Erythroblast (primary cell): Measurements from ENCODE around the gene RNGTT.
"Not testable (repeated sequence)": the region's sequence is repeated elsewhere in the genome, so short reads cannot be mapped to it uniquely, and the experiment has no call there.

Experiments
- DNase-seq, 2 experiments: peaks; one replicate each; lab custom pipeline; 2025; lab: John Stamatoyannopoulos, UW
- GATA1 ChIP-seq: IDR thresholded peaks from 2 replicates; pipeline ENCODE4 v1.6.1; 2011; ENCODE audit warnings: low read depth, mild to moderate bottlenecking, control low read depth, low read length, moderate library complexity
- POLR2A ChIP-seq: IDR thresholded peaks from 2 replicates; pipeline ENCODE4 v1.6.1; 2011; ENCODE audit warnings: mild to moderate bottlenecking, low read length

The RNGTT gene

GRCh38 chr6:88985901-88986300 is 22.5 kb upstream of the RNGTT start:
- TF ChIP-seq POLR2A (no peak), GATA1 (no peak)
- no peak for DNase-seq

- no peak for DNase-seq
- TF ChIP-seq POLR2A: no peak
- no peak for TF ChIP-seq GATA1
These were observed 21.2 kb upstream of the RNGTT start for GRCh38 chr6:88984606-88985005.

GRCh38 chr6:88984152-88984551 is 20.7 kb upstream of the RNGTT start:
- TF ChIP-seq GATA1 (no peak), POLR2A (no peak)
- no peak for DNase-seq

- TF ChIP-seq POLR2A (no peak), GATA1 (no peak)
- DNase-seq: peak; percentile 7 to 9
These were observed 20.1 kb upstream of the RNGTT start for GRCh38 chr6:88983532-88983931.

GRCh38 chr6:88983129-88983528 is 19.7 kb upstream of the RNGTT start:
- DNase-seq: not testable (repeated sequence)

GRCh38 chr6:88982720-88983119 is 19.3 kb upstream of the RNGTT start:
- DNase-seq: peak; percentile 47 to 70
- TF ChIP-seq POLR2A: no peak
- no peak for TF ChIP-seq GATA1

- TF ChIP-seq POLR2A: no peak
- no peak for TF ChIP-seq GATA1
- DNase-seq: no peak
These were observed 12.0 kb upstream of the RNGTT start for GRCh38 chr6:88975369-88975768.

GRCh38 chr6:88972504-88973423 is 9.3 kb upstream of the RNGTT start:
- TF ChIP-seq POLR2A: no peak
- TF ChIP-seq GATA1: no peak

GRCh38 chr6:88970301-88970700 is 6.9 kb upstream of the RNGTT start:
- no peak for TF ChIP-seq POLR2A
- no peak for DNase-seq

More at GRCh38 chr6:88972504-88973423, 9.3 kb upstream of the RNGTT start:
- DNase-seq: peak in 1 of 2 experiments; percentile 31

GRCh38 chr6:88969255-88969654 is 5.8 kb upstream of the RNGTT start:
- not testable (repeated sequence) for DNase-seq

- no peak for TF ChIP-seq GATA1
- DNase-seq: no peak
These were observed 4.5 kb upstream of the RNGTT start for GRCh38 chr6:88967891-88968290.

GRCh38 chr6:88965691-88966090 is 2.3 kb upstream of the RNGTT start:
- DNase-seq: no peak
- TF ChIP-seq GATA1 (no peak), POLR2A (no peak)

- peak; percentile 56 to 79 for DNase-seq
- TF ChIP-seq GATA1 (no peak), POLR2A (no peak)
These were observed 1.1 kb upstream of the RNGTT start for GRCh38 chr6:88964509-88964908.

GRCh38 chr6:88958842-88959241 is 4.6 kb downstream of the RNGTT start:
- no peak for DNase-seq
- TF ChIP-seq GATA1 (no peak), POLR2A (no peak)

GRCh38 chr6:88953550-88954386 is 9.7 kb downstream of the RNGTT start:
- TF ChIP-seq GATA1 (no peak), POLR2A (no peak)

More at GRCh38 chr6:88953550-88954386, 9.7 kb downstream of the RNGTT start:
- DNase-seq: peak; percentile 3 to 27
